GM04504 (cell line): Measurements from ENCODE around the gene CRMP1.
"Not testable (repeated sequence)": the region's sequence is repeated elsewhere in the genome, so short reads cannot be mapped to it uniquely, and the experiment has no call there.

Source experiments
- DNase-seq: peaks from one replicate; pipeline ENCODE4 v3.0.0-alpha.2; 2012; ENCODE audit warnings: low read depth

CRMP1 gene

GRCh38 chr4:5856362-5856761, 36.5 kb downstream of the CRMP1 start:
- DNase-seq = not testable (repeated sequence)

DNA sequence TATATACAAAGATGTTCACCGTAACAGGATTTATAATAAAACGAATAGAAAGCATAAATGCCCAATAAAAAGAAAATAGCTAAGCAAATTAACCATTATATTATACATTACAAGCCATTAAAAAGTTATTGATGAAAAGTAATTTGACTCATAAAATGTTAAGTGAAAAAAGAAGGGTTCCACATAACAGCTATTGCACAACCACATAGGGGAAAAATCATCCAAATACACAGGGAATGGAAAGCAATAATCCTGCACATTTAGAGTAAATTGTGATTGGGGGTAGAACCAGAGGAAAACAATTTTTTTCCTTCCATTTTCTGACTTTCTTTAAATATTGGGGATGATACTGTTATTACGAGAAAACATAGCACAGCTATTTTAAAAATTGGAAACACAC, 38.0 kb downstream of the CRMP1 start:
- no peak for DNase-seq

DNA sequence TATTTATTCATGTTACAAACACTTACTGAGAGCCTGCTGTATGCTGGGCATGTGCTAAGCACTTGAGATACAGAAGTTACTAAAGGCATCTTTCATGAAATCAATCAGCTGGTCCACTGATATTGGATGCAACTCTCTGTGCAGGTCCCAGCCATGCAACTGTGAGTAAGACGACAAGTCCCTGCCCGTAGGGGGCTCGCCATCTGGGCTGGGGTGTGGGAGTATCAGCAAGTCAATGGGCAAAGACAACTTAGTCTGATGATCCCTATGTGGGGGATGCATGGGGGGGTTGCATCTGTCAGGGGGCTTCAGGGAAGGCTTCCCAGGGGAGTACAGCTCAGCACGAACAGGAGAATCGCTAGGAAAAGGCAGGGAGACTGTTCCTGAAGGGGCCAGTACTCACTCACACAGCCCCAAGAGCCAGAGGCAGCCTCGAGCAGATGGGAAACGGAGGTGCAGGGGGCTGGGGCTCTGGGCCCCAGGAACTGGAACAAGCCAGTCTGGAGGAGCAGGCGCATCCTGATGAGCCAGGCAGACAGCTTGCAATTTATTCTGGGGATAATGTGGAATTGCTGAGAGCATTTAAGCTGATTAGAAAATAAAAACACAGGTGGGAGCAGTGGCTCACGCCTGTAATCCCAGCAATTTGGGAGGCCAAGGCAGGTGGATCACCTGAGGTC, 40.2 kb downstream of the CRMP1 start:
- no peak for DNase-seq

DNA sequence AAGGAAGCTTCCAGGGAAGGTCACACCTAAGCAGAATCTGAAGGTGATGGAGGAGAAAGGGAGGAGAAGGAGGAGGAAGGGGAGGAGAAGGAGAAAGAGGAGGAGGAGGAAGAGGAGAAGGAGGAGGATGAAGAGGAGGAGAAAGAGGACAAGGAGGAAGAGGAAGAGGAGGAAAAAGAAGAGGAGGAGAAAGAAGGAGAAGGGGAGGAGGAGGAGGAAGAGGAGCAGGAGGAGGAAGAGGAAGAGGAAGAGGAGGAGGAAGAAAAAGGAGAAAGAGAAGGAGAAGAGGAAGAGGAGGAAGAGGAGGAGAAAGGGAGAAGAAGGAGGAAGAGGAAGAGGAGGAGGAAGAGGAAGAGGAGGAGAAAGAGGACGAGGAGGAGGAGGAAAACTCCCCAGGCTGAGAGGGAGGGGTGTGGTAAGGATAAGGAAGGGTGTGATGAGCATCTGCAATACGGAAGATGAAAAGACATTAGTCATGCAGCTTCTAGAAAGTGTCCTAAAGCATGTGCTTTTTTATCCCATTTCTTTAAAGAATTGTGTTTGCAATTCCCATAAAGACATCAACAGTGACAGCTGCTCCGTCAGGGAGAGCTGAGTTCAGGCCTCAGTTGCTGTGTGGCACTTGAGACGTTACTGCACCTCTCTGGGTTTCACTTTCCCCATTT, 41.1 kb downstream of the CRMP1 start:
- no peak for DNase-seq

GRCh38 chr4:5845035-5845905, 47.6 kb downstream of the CRMP1 start:
- DNase-seq = no peak

- no peak for DNase-seq
Observed at GRCh38 chr4:5843573-5844530, 49.0 kb downstream of the CRMP1 start.

DNA sequence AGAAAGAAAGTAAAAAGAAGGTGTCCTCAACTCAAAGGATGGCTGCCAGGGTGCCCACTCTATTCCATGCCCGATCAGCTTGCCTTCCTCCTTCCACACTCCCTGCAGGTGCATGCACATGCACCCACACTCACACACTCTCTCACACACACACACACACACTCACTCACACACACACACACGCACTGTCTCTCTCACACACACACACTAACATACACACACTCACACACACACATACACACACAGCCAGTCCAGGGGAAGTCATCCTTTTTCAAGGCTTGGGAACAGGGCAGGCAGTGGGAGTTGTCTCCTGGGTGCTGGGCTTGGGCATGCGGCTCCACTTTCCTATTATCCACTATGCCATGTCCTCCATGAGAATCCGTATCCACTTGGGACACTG, 50.4 kb downstream of the CRMP1 start:
- no peak for DNase-seq

DNA sequence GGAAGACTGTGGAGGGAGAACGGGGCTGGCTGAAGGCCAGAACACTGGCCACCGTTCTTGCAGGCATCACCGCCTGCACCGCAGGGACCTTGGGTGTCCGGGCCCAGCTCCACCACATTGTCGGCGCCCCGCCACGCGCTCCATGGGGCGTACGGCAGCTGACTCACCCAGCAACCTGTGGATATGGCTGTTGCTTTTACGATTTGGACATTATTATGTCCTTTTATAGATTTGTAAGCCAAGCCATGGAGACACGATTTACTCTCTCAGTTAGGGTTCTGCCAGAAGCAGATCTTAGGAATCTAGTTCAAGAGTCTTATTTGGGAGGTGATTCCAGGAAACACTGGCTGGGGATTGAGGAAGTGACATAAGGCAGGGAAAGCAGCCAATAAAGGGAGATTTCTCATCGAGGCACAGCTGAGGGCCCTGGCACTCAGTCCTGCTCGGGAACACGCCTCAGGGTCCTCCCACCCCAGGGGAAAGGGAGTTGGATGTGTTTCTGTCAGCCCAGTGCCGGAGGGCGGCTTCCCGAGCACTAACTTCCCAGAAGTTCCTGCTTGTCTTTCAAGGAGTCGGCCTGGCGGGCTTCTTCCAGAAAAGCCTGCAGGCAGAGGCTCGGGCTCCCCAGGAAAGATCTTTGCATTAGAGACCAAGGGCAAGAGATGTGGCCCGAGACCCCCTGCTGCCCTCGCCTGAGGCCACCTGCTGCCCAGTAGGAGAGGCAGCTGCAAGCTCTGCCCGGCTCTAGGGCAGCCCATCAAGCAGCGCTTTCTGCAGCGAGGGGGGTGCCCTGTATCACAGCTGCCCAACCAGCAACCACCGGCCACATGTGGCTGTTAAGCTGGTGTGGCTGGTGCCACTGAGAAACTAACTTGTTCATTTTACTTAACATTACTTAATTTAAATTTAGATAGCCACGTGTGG, 52.9 kb downstream of the CRMP1 start:
- no peak for DNase-seq

GRCh38 chr4:5839332-5839731, 53.6 kb downstream of the CRMP1 start:
- DNase-seq = no peak

DNA sequence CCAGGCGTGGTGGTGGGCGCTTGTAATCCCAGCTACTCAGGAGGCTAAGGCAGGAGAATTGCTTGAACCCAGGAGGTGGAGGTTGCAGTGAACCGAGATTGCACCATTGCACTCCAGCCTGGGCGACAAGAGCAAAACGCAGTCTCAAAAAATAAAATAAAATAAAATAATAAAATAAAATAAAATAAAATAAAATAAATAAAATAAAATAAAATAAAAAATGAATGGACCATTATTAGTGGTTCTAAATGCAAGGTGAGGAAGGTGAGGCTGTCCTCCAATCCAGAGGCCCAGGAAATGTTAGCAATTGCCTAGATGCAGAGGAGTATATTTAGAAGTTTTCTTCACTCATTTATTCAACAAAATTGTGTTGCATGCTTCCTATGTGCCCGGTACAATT, 55.4 kb downstream of the CRMP1 start:
- DNase-seq = not testable (repeated sequence)

DNA sequence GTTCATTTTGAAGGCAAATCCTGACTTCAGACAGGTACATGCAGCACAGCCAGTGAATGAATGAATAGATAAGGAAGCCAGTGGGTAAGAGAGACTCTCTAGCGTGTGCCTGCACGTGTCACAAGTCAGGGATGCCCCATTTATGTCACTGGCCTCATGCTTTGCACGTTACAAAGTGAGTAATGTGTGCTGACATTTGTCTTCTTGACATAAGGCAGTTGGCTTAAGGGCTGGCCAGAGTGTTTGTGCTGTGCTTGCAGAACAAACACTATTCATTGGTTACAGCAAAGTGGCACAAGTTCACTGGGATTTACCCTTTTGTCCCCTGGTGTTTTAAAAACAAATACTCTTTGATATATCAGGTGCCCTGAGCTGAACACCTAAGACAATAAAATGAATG, 55.9 kb downstream of the CRMP1 start:
- no peak for DNase-seq

GRCh38 chr4:5828005-5828391, 64.9 kb downstream of the CRMP1 start:
- no peak for DNase-seq

DNA sequence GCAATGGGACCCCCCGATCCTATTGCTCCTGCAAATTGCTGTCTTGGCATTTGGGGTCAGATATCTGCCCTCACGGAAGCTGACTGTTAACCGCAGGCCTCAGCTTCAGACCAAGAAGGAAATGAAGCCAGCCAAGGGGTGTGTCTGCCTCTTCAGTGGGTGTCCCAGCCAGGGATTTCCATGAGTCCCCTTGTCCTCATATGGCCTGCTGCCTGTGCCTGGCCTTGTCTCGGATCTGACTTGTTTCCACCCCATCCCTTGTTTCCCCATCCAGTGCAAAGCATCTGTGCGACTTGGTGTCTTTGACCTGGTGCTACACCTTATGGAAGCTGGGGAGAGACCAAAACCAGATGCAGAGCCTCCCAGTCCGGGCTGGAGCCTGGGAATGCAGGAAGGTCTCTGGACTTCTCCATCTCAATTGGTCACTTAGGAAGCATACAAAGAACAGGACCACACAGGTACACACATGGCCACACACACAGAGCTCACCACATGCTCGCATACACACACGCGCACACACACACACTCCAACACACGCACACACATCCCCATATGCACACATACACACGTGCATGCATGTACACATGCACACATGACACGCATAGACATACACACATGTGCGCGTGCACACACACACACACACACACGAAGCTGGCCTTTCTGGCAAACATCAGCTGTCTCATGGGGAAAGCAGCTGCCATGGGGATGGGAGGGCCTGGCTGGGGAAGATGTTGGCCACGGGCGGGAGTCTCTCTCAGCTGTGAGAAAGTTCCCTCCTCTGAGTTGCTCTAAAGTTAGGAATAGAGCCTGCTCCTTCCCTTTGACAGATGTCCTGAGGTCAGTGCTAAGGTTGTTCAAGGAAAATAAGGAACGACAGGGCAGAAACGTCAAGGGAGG, 65.5 kb downstream of the CRMP1 start:
- DNase-seq = no peak

DNA sequence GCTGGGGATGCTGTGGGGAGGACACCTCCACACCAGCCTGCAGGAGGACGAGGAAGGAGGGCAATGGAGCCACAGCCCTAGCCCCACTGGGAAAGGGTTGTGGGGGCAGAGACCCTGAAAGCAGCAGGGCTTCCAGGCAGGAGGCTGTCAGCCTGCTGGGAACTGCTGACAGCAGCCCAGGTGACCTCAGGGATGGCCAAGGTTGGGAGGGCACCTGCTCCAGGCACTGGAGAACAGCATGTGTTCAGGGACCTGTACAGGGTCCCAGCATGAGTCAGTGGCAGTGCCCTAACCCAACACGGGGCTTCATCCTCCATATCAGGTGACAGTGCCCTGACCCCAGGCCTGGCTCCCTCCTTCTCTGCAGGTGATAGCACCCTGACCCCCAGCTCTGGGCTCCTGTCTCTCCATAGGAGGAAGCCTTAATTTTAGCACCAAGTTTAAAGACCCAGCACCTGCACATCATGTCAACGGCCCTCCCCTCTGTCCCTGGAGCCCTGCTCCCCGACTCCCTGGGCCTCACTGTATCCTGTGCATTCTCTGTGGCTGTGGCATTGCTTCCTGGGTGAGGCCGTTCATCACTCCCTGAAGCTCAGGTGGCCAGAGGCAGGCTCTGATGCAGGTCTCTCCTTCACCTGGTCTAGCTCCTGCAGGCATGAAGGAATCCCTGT, 66.3 kb downstream of the CRMP1 start:
- DNase-seq = no peak

DNA sequence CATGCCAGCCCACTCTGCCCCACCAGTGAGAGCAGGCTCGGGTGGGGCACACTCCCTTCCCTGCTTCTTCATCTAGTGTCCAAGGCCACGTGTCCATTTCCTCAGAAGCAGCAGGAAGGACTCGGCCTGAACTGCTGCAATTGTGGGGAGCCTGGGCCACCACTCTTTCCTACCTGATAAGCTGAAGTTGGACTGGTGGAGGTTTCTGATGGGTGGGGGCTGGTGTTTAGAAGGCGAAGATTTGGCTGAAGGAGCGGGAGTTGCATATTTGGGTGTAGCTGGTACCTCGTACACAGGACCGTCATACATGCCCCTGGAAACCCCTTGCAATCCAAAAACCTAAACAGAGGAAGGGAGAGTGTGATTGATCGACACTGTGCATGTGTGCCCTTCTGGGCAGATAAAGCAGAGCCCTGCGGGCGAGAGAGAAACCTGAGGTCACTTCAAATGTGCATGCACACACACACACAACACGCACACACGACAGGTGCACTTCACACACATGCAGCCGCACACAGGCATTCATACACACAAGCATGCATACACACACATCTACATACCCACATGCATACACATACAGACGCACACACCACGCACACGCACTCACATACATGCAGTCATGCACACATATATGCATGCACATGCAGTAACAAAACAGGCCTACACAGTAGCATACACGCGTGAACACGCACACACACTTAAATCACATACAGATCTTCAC, 67.4 kb downstream of the CRMP1 start:
- no peak for DNase-seq

- DNase-seq = no peak
Observed at GRCh38 chr4:5824635-5825034, 68.3 kb downstream of the CRMP1 start.

GRCh38 chr4:5824227-5824626, 68.7 kb downstream of the CRMP1 start:
- DNase-seq = no peak

GRCh38 chr4:5823542-5824211, 69.2 kb downstream of the CRMP1 start:
- no peak for DNase-seq
